ENCODE results near the gene PPP1CA. TPM values are rescaled to one million over a fixed set of nuclear protein-coding genes. Genes with fewer than 3 reads are reported as not detected.

PPP1CA gene
- total RNA-seq, 1 donor from 2014 or later = 239 TPM

DNA sequence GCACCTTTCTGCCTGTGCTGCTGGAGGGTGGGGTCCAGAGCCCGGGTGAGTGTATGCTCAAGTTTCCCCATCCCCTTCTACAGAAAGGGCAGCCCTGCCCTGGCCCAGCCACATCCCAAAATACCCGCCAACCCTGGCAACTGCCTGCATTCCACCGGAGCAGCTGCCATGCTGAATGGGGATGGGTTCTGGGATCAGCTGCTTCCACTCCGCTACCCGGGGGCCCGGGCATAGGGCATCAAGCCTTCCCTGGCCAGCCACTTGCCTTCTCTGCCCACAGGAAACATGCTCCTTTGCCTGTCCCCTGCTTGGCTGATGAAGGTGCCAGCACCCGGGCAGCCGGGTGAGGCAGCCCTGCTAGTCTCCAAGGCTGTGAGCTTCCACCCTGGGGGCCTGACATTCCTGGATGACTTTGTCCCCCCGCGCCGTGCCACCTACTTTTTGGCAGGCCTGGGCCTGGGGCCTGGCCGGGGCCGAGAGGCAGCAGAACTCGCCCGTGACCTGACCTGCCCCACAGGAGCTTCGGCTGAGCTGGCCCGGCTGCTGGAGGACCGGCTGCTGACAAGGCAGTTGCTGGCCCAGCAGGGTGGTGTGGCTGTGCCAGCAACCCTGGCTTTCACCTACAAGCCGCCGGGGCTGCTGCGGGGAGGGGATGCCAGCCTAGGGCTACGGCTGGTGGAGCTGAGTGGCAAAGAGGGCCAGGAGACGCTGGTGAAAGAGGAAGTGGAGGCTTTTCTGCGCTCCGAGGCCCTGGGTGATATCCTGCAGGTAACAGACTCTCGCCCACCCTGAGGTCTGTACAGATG lies 17.0 kb upstream of the PPP1CA start:
- DNase-seq (ENCODE audit: low read depth, low spot score) = no peak

DNA sequence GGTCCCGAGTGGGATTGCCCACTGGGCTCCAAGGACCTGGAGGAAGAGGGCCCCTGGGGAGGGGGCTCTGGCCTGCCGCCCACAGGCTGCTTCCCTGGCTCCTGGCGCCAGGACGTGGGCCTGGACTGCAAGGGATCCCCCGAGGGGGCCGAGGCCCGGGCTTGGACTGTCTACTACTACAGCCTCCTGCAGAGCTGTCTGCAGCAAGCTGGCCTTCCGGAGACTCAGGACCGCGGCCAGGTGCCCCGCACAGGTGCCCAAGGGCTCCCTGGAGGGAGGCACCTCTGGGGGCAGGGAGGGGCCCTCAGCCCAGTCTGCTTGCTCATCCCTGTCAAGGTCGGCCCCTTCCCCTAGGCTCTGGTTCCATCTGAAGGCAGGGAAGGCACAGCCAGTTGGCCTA lies 15.8 kb upstream of the PPP1CA start:
- DNase-seq (ENCODE audit: low read depth, low spot score) = no peak

DNA sequence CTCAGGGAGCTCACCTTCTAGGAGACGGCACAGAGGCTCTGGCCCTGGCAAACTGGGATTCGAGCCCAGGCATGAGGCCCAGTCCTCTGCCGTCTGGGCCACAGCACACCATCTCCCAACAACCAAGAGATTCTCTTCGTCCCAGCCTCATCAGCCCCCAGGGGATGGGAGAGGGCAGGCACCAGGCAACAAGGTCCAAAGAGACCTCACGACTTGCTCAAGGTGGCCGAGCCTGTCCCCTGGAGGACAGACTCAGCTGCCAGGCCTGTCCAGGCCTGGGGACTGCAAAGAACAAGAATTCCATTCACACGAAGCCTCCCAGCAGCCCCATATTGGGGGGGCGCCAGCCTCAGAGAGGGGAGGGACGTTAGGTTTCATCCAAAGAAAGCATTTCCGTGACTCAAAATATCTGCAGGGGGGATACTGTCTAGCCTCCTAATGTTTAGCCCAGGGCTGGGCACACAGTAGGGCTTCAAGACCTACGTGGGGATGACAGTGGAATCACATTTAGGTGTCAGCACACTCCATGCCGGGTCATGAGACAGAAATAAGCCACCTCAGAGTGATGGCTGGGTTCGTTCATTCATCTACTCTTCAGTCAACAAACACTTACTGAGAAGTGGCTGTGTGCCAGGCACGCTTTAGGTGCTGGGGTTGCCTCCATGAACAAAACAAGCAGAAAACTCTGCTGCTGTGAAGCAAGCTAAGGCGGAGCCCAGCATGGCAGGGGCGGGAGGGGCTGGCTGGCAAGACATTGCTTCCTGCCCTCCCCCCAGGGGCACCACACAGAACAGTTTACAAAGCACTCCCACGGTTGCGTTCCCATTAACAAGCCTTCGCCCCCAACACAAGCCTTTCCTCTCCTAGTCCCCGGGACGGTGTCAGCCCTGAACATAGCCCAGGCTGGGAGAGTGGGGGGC lies 15.0 kb upstream of the PPP1CA start:
- no peak for DNase-seq (ENCODE audit: low read depth, low spot score)

DNA sequence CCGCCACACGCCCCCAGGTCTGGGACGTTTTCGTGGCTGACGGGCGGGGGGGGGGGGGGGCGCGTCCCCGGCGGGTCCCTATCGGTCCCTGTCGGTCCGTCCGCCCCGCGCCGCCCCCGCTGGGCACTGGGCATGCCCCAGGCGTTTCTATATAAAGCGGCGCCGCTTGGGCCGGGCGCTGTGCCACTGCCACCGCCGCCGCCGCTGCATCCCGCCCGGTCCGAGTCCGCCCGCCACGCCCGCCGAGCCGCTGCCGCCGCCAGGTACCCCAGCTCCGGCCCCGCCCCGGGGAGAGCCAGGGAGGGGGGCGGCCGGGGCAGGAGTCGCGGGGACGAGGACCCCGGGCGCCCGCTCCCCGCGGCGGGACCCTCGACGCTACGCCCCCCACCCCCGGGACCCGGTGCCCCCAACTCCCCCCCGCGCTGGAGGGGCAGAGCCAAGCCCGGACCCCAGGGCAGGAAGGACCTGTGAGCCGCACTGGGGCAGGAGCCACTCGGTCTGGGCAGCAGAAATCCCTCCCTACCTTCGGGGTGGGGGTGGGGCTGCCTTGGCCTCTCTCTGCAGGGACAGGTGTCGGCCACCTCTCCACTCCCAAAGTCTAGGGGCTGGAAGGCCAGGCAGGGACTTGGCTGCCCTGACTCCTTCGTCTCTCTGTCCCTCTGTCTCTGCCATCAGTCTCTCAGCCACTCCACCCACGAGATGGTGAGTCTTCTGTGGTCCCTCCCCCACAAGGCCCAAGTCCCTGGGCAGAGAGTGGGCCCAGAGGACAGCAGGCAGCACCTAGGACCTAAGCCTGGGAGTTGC lies 14.0 kb upstream of the PPP1CA start, which contains the start of gene CARNS1:
CARNS1 (plus strand) TSS at position 178 of the 804 bp plus-strand sequence; CDS start at position 700, 522 bp downstream.
- DNase-seq (ENCODE audit: low read depth, low spot score) = no peak

DNA sequence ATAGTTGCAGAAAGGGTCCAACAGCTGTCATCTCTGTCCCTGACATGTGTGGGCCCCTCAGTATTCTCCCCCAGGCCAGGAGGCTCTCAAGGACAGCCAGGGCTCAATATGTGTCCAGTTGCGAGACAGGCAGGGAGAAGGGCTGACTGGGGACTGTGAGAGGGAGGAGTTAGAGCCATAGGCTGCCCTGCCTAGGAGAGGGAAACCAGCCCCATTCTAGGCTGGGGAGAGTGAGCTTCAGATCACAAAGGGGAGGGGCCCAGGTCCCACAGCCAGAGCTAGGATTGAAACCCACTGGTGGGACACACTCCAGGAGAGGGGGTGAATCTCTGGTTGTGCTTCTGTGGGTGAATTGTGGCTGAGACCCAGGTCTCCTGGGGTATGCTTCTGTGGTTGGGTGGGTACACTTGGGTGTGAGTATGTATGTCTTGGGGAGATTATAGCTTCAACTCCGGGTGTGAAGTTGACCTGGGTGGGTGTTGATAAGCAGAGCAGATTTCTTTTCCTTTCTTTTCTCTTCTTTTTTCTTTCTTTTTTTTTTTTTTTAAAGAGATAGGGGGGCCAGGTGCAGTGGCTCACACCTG lies 11.7 kb upstream of the PPP1CA start:
- DNase-seq (ENCODE audit: low read depth, low spot score) = no peak

DNA sequence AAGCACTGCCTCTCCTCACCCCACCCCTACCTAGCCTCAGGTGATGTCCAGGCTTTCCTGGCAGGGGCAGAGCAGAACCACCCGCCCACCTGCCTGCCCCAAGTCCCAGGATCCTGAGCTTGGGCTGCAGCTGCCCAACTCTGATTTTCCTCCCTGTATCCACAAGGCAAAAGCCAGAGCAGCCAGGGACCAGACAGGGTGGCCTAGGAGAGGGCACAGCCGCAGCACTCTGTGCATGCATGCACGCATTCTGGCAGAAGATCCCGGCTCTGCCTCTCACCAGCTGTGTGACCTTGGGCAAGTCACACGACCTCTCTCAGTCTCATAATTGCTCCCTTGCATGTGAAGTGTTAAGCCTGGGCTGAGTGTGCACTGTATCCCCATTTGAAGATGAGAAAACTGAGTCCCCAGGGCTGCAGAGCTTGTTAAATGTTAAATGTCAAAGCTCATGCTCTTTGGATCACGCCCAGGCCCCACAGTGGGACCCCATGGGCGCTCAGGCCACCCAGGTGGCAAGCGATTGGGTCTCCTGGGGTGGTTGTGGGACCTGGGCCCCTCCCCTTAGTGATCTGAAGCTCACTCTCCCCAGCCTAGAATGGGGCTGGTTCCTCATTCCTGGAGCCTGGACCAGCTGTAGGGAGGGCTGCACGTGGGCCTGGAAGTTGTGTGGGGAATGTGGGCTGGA lies 11.0 kb upstream of the PPP1CA start:
- DNase-seq (ENCODE audit: low read depth, low spot score) = no peak

DNA sequence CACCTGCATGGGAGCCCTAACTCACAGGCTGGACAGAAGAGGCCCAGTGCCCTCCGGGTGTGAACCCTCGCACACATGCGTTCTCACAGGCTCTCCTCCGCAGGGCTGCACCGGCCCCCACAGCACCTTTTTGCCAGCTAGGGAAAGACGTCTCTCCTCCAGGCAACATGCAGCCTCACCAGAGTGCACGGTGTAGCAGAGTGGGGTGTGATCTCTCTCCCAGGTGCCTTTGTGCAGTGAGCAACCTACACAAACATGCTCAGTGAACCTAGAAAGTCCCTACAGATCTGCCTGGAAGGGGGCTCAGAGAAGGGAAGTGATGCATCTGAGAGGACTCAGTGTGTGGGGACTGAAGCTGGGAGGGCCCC lies 10.1 kb upstream of the PPP1CA start:
- no peak for DNase-seq (ENCODE audit: low read depth, low spot score)

- DNase-seq (ENCODE audit: low read depth, low spot score) = no peak
Observed at GRCh38 chr11:67410984-67411784, 9.5 kb upstream of the PPP1CA start.

DNA sequence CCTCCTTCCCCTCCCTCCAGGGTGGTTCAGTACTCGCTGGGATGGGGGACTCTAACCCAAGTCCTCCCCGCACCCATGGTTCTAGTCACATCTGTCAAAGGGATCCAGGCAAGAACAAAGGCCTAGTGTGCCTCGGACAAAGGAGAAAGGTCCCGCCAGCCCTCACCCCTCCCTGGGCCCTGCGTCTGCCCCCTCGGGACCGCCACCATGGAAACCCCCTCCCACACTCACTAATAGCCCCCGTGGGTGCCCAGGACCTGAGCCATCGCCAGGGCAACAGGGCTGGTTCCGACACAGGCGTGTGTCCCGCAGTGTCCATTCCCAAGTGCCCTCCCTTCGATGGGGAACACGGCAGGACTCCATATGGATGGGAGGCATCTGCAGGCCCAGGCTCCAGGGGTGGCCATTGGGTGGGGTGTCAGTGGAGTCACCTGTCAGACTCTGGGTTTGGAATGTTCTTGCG lies 8.7 kb upstream of the PPP1CA start:
- DNase-seq (ENCODE audit: low read depth, low spot score) = no peak

GRCh38 chr11:67409781-67410368 lies 8.2 kb upstream of the PPP1CA start:
- no peak for DNase-seq (ENCODE audit: low read depth, low spot score)

DNA sequence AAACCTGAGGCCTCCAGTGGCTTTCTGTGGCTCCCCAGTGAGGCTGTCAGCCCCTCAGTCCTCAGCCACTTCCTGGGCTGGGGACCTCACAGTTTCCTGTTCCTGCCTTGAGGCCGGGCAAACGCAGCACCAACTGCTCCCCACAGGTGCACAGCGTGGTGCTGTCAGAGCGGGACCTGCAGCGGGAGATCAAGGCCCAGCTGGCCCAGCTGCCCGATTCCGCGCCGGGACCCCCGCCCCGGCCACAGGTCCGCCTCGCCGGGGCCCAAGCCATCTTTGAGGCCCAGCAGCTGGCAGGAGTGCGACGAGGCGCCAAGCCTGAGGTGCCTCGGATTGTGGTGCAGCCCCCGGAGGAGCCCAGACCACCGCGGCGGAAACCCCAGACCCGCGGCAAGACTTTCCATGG lies 7.6 kb upstream of the PPP1CA start:
- no peak for DNase-seq (ENCODE audit: low read depth, low spot score)

DNA sequence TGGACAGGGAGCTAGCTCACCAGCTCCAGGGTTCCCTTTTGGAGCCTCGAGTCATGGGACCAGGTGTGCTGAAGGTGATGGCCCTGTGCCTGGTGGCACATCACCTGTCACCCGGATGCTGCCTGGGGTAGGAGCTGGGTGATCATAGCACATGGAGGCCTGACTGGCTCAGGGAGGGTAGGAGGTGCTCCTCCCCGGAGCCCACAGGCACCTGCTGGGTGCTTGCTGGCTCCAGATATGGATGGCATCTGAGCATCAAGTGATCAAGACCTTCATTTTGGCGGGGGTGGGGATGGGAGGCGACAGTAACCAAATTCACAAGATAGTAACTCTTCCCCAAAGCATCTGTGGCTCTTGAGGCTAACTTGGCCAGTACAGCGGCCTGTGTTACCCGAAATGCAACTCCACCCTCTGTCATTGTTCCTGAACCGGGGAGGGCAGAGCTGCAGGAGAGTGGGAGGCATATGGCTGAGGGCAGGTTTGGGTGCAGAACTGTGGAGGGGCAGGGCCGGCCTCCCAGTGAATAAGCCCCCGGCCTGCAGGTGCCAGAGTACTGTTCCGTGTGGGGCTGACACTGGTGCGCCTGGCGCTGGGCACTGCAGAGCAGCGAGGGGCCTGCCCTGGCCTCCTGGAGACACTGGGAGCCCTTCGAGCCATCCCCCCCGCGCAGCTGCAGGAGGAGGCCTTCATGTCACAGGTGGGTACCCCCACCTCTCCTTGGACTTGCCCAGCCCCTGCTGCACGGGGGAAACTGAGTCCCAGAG lies 7.0 kb upstream of the PPP1CA start:
- no peak for DNase-seq (ENCODE audit: low read depth, low spot score)

- DNase-seq (ENCODE audit: low read depth, low spot score) = no peak
Observed at GRCh38 chr11:67407688-67408163, 6.1 kb upstream of the PPP1CA start.

DNA sequence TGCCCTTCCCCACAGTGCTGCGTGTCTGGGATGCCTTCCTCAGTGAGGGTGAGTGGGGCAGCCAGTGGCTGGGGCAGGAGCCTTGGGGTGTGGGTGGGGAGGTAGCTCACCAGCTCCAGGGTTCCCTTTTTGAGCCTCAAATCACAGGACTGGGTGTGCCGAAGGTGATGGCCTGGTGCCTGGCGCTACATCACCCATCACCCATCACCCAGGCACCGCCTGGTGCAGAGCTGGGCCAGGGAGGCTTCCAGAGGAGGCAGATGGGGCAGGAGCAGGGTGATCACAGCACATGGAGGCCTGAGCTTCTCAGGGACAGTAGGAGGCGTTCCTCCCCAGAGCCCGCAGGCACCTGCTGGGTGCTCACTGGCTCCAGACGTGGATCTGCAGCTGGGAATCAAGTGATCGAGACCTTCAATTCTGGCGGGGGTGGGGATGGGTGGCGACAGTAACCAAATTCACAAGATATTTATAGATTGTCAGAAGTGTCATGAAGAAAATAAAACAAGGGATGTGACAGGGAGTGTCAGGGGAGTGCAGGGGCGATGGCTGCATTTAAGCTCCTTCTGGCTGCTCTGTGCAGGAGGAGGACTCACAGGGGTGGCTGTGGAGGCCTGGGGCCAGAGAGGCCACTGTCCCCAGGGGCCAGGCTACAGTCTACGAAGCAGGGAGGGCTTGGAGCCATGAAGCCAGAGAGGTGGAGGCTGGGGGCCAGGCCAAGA lies 5.5 kb upstream of the PPP1CA start:
- no peak for DNase-seq (ENCODE audit: low read depth, low spot score)

DNA sequence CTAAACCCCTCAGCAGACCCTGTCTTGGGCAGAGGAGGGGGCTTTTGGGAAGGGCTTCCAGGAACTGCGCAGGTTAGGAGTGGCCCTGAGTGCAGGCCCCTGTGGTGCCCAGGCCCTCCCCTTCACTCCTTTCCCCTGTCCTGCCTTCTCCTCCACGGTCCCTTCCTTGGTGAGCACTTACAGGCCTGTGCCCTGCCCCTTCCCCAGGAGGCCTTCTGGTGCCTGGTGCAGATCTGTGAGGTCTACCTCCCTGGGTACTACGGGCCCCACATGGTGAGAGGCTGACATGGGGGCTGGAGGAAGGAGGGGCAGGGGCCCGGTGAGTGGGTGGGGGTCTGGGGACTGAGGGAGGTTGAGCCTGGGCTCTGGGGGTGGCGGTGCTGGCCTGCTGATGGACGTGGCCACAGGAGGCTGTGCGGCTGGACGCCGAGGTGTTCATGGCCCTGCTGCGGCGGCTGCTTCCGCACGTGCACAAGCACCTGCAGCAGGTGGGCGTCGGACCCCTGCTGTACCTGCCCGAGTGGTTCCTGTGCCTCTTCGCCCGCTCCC lies 4.8 kb upstream of the PPP1CA start:
- DNase-seq (ENCODE audit: low read depth, low spot score) = no peak

DNA sequence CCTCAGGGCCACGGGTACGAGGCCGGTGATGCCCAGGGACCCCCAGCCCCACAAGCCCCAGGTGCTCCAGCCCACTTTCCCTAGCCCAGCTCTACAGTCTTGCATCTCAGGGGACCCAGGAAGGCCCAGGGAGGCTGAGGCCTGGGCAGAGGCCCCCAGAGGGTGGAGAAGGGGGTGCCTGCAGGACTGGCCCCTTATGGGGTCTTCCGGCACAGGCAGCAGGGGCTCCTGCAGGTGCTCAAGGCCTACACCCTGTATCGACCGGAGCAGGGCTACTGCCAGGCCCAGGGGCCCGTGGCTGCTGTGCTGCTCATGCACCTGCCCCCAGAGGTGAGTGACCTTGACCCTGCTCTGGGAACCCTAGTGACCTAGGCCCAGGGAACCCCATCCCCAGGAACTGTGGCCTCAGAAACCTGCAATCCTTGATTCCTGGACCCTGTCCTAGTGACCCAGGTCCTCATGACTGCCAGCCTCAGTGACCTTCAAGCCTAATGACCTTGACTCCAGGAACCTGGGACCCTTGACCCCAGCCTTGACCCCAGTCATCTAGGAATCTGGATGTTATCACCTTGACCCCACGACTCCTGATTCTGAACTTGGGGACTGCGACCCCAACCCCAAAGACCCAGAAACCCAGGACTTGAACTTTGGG lies 4.2 kb upstream of the PPP1CA start:
- DNase-seq (ENCODE audit: low read depth, low spot score) = no peak

DNA sequence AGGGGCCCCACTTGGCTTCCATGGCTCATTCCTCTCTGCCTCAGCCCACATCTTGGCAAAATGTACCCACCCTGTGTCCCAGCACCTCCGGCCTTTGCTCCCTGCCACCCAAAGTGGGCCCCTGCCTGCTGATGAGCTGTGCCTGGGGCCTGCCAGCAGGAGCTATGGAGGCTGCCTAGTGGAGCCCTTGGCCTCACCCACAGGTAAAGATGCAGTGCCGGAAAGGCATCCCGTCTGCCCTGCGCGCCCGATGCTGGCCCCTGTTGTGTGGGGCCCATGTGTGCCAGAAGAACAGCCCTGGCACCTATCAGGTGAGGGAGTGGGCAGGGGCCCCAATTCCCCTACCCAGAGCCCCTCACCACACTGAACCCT lies 3.5 kb upstream of the PPP1CA start:
- DNase-seq (ENCODE audit: low read depth, low spot score) = no peak
